ENCODE measurements around the gene PREX1.
"Not testable (repeated sequence)": the region's sequence is repeated elsewhere in the genome, so short reads cannot be mapped to it uniquely, and the experiment has no call there.

The PREX1 gene

GRCh38 chr20:48846516-48847492 is 19.0 kb upstream of the PREX1 start:
- no peak for DNase-seq (ENCODE audit: low spot score)

GRCh38 chr20:48845721-48846306 is 18.0 kb upstream of the PREX1 start:
- DNase-seq (ENCODE audit: low spot score) = no peak

- no peak for DNase-seq (ENCODE audit: low spot score)
Measured at GRCh38 chr20:48844996-48845395, 17.2 kb upstream of the PREX1 start.

GRCh38 chr20:48843896-48844295 is 16.1 kb upstream of the PREX1 start:
- DNase-seq (ENCODE audit: low spot score) = not testable (repeated sequence)

- no peak for DNase-seq (ENCODE audit: low spot score)
Measured at GRCh38 chr20:48843057-48843806, 15.4 kb upstream of the PREX1 start.

- peak; percentile 86 for DNase-seq (ENCODE audit: low spot score)
Measured at GRCh38 chr20:48841875-48842529, 14.2 kb upstream of the PREX1 start.

- no peak for DNase-seq (ENCODE audit: low spot score)
Measured at GRCh38 chr20:48841196-48841874, 13.5 kb upstream of the PREX1 start.

- no peak for DNase-seq (ENCODE audit: low spot score)
Measured at GRCh38 chr20:48839154-48839917, 11.5 kb upstream of the PREX1 start.

GRCh38 chr20:48837014-48837413 is 9.2 kb upstream of the PREX1 start:
- DNase-seq (ENCODE audit: low spot score) = no peak

GRCh38 chr20:48835390-48835789 is 7.6 kb upstream of the PREX1 start:
- no peak for DNase-seq (ENCODE audit: low spot score)

- DNase-seq (ENCODE audit: low spot score) = no peak
Measured at GRCh38 chr20:48834278-48834677, 6.5 kb upstream of the PREX1 start.

- DNase-seq (ENCODE audit: low spot score) = no peak
Measured at GRCh38 chr20:48832405-48832730, 4.6 kb upstream of the PREX1 start.

GRCh38 chr20:48831718-48832404 is 4.1 kb upstream of the PREX1 start:
- DNase-seq (ENCODE audit: low spot score) = no peak

GRCh38 chr20:48830826-48831318 is 3.1 kb upstream of the PREX1 start:
- DNase-seq (ENCODE audit: low spot score) = no peak

- DNase-seq (ENCODE audit: low spot score) = no peak
Measured at GRCh38 chr20:48829940-48830339, 2.1 kb upstream of the PREX1 start.

- DNase-seq (ENCODE audit: low spot score) = no peak
Measured at GRCh38 chr20:48828734-48829460, 1.1 kb upstream of the PREX1 start.

- no peak for DNase-seq (ENCODE audit: low spot score)
Measured at GRCh38 chr20:48826883-48827771, 672 bp downstream of the PREX1 start.

- not testable (repeated sequence) for DNase-seq (ENCODE audit: low spot score)
Measured at GRCh38 chr20:48826480-48826879, 1.3 kb downstream of the PREX1 start.
